H9 (cell line): ENCODE measurements around the gene TPGS1. TPM values are rescaled to one million over a fixed set of nuclear protein-coding genes. Genes with fewer than 3 reads are reported as not detected.

ENCODE experiments used
- DNase-seq: peaks from one replicate; pipeline ENCODE4 v3.0.0-alpha.2; 2017
- H2AFZ ChIP-seq: one replicate; pipeline ENCODE4 v1.6.1; 2013; ENCODE audit warnings: mild to moderate bottlenecking, low read length, control low read depth, moderate library complexity
- H2AK5ac ChIP-seq: 2 replicates; pipeline ENCODE4 v1.6.1; 2013; ENCODE audit warnings: low read length, control low read depth, mixed read lengths; ENCODE audit not compliant: insufficient read length
- H2BK120ac ChIP-seq: one replicate; pipeline ENCODE4 v1.6.1; 2013; ENCODE audit warnings: low read depth, mild to moderate bottlenecking, low read length, control low read depth, inconsistent platforms; ENCODE audit not compliant: poor library complexity, severe bottlenecking
- H2BK12ac ChIP-seq: 2 replicates; pipeline ENCODE4 v1.6.1; 2013; ENCODE audit warnings: low read length, control low read depth, mixed read lengths, low read depth; ENCODE audit not compliant: insufficient read length
- H2BK15ac ChIP-seq: 2 replicates; pipeline ENCODE4 v1.6.1; 2013; ENCODE audit warnings: low read depth, low read length, control low read depth
- H2BK20ac ChIP-seq: one replicate; pipeline ENCODE4 v1.6.1; 2013; ENCODE audit warnings: low read depth, mild to moderate bottlenecking, low read length, control low read depth, inconsistent platforms; ENCODE audit not compliant: poor library complexity, severe bottlenecking
- H2BK5ac ChIP-seq: 2 replicates; pipeline ENCODE4 v1.6.1; 2013; ENCODE audit warnings: low read length, control low read depth, mixed read lengths; ENCODE audit not compliant: insufficient read length
- H3K14ac ChIP-seq: 2 replicates; pipeline ENCODE4 v1.6.1; 2013; ENCODE audit warnings: low read length, control low read depth; ENCODE audit not compliant: insufficient read depth
- H3K18ac ChIP-seq: 2 replicates; pipeline ENCODE4 v1.6.1; 2013; ENCODE audit warnings: low read depth, mild to moderate bottlenecking, mixed read lengths, low read length, control low read depth; ENCODE audit not compliant: insufficient read length
- H3K23ac ChIP-seq: 2 replicates; pipeline ENCODE4 v1.6.1; 2013; ENCODE audit warnings: low read length, control low read depth, mixed read lengths, low read depth; ENCODE audit not compliant: insufficient read length
- H3K23me2 ChIP-seq: 2 replicates; pipeline ENCODE4 v1.6.1; 2013; ENCODE audit warnings: low read depth, mild to moderate bottlenecking, mixed read lengths, low read length, control low read depth; ENCODE audit not compliant: insufficient read length, poor library complexity, severe bottlenecking
- H3K27ac ChIP-seq: 2 replicates; pipeline ENCODE4 v1.5.1; 2013; ENCODE audit warnings: low read length, control low read depth, mixed read lengths, low read depth; ENCODE audit not compliant: insufficient read length
- H3K27me3 ChIP-seq: 2 replicates; pipeline ENCODE4 v1.6.1; 2013; ENCODE audit warnings: low read length, control low read depth, inconsistent platforms; ENCODE audit not compliant: insufficient read depth
- H3K4ac ChIP-seq: 2 replicates; pipeline ENCODE4 v1.6.1; 2013; ENCODE audit warnings: low read depth, mild to moderate bottlenecking, control low read depth, inconsistent platforms, low read length, moderate library complexity
- H3K4me1 ChIP-seq: 2 replicates; pipeline ENCODE4 v1.6.1; 2013; ENCODE audit warnings: low read length, control low read depth, inconsistent platforms; ENCODE audit not compliant: insufficient read depth
- H3K4me2 ChIP-seq: 2 replicates; pipeline ENCODE4 v1.6.1; 2013; ENCODE audit warnings: low read length, control low read depth, mixed read lengths; ENCODE audit not compliant: insufficient read length, insufficient read depth
- H3K56ac ChIP-seq: 2 replicates; pipeline ENCODE4 v1.6.1; 2013; ENCODE audit warnings: low read depth, mild to moderate bottlenecking, mixed read lengths, low read length, control low read depth; ENCODE audit not compliant: insufficient read length
- H3K79me1 ChIP-seq: 2 replicates; pipeline ENCODE4 v1.6.1; 2013; ENCODE audit warnings: low read depth, mild to moderate bottlenecking, moderate library complexity, low read length, control low read depth, inconsistent platforms; ENCODE audit not compliant: insufficient read depth, poor library complexity, severe bottlenecking
- H3K79me2 ChIP-seq: 2 replicates; pipeline ENCODE4 v1.6.1; 2013; ENCODE audit warnings: low read length, control low read depth, inconsistent platforms; ENCODE audit not compliant: insufficient read depth
- H3K9ac ChIP-seq: 2 replicates; pipeline ENCODE4 v1.6.1; 2013; ENCODE audit warnings: low read length, control low read depth, mixed read lengths; ENCODE audit not compliant: insufficient read length; ENCODE audit errors: extremely low read depth
- H3K9me3 ChIP-seq: one replicate; pipeline ENCODE4 v1.6.1; 2013; ENCODE audit warnings: low read depth, low read length, inconsistent platforms; ENCODE audit not compliant: control insufficient read depth
- H3T11ph ChIP-seq: one replicate; pipeline ENCODE4 v1.6.1; 2013; ENCODE audit warnings: mild to moderate bottlenecking, low read length, control low read depth, inconsistent platforms
- H4K20me1 ChIP-seq: one replicate; pipeline ENCODE4 v1.6.1; 2013; ENCODE audit not compliant: control insufficient read depth, insufficient read length, insufficient read depth
- H4K5ac ChIP-seq: 2 replicates; pipeline ENCODE4 v1.6.1; 2013; ENCODE audit warnings: low read depth, mild to moderate bottlenecking, mixed read lengths, low read length, control low read depth; ENCODE audit not compliant: insufficient read length
- H4K8ac ChIP-seq: replicated peaks from 2 replicates; pipeline ENCODE4 v1.6.1; 2013; ENCODE audit warnings: low read length, control low read depth, mixed read lengths, low read depth; ENCODE audit not compliant: insufficient read length
- H4K91ac ChIP-seq: 2 replicates; pipeline ENCODE4 v1.6.1; 2013; ENCODE audit warnings: low read depth, mild to moderate bottlenecking, moderate library complexity, mixed read lengths, low read length, control low read depth; ENCODE audit not compliant: insufficient read length
- H3K27ac Mint-ChIP-seq, 3 experiments: 2 replicates in 2 of 3; 3 replicates in 1 of 3; pipeline ENCODE4 v1.8.0; 2020 to 2021; ENCODE audit warnings: mixed read lengths in 3 of 3, mild to moderate bottlenecking in 1 of 3, moderate library complexity in 1 of 3
- H3K27me3 Mint-ChIP-seq: 2 replicates; pipeline ENCODE4 v1.8.0; 2021; ENCODE audit warnings: low read depth, mild to moderate bottlenecking, moderate library complexity, mixed read lengths
- H3K36me3 Mint-ChIP-seq, 3 experiments: 2 replicates in 2 of 3; 3 replicates in 1 of 3; pipeline ENCODE4 v1.8.0; 2020 to 2021; ENCODE audit warnings: low read depth in 3 of 3, mixed read lengths in 3 of 3; ENCODE audit not compliant: insufficient read depth in 1 of 3
- H3K4me1 Mint-ChIP-seq, 2 experiments: 2 replicates each; pipeline ENCODE4 v1.8.0; 2020; ENCODE audit warnings: mixed read lengths in 2 of 2
- H3K4me3 Mint-ChIP-seq, 2 experiments: 2 replicates in 1 of 2; 3 replicates in 1 of 2; pipeline ENCODE4 v1.8.0; 2020 to 2021; ENCODE audit warnings: mild to moderate bottlenecking in 2 of 2, mixed read lengths in 2 of 2, moderate library complexity in 1 of 2
- H3K9me3 Mint-ChIP-seq, 2 experiments: 2 replicates in 1 of 2; 3 replicates in 1 of 2; pipeline ENCODE4 v1.8.0; 2020; ENCODE audit warnings: mild to moderate bottlenecking in 2 of 2, mixed read lengths in 2 of 2, moderate library complexity in 1 of 2
- WGBS: extraction: QIAGEN DNeasy Blood & Tissue Kit; methylation state at CpG from one replicate; pipeline ENCODE4 v1.1.7; 2013; ENCODE audit warnings: missing lambda C conversion rate, low lambda C conversion rate, mixed read lengths; ENCODE audit not compliant: insufficient read length; ENCODE audit errors: extremely low coverage; 5-methylcytosine and 5-hydroxymethylcytosine counted together
- total RNA-seq: library from RNA; stranded (reverse); gene quantifications from 2 replicates; pipeline ENCODE4 v1.2.1, GENCODE V29; 2021
- TF ChIP-seq, protein P1 (sequence below): fragments of 200-600 bp; sonication (generic); conservative IDR thresholded peaks from 3 replicates; pipeline ENCODE4 v1.8.0; 2021; ENCODE audit warnings: antibody characterized with exemption, mild to moderate bottlenecking

TPGS1 gene
- total RNA-seq, 1 experiment from 2014 or later, result 7.4 TPM

DNA sequence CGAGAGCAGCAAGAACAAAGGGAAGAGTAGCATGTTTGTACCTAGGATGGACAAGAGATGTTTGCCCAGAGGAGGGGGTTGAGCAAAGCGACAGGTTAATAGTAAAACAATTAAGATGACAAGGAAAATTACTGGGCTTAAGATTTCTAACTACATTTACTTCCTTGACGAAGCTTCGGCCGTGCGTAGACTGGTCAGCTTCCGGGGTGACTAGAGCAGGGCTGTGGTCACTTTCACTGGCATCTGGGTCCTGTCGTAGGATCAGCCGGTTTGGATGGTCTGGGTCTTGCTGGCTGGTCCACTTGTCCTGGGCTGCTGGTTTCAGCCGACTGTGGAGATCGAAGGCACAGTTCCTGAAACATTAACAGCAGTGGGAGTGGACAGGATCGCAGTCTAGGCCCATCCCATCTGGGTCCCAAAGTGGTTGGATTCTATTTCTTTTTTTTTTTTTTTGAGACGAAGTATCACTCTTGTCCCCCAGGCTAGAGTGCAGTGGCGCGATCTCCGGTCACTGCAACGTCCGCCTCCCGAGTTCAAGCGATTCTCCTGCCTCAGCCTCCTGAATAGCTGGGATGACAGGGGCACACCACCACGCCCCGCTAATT, 60.1 kb downstream of the TPGS1 start:
- H2BK5ac ChIP-seq, result no peak overlapping the region
- no peak overlapping the region for H2BK12ac ChIP-seq
- peaks cover 12 to 17% of the 10 kb centered on the region in 2 experiments for H3K4me1 Mint-ChIP-seq
- H3K36me3 Mint-ChIP-seq, result peaks cover 7 to 15% (median 10%) of the 10 kb centered on the region in 3 experiments
- TF ChIP-seq, protein P1, sequence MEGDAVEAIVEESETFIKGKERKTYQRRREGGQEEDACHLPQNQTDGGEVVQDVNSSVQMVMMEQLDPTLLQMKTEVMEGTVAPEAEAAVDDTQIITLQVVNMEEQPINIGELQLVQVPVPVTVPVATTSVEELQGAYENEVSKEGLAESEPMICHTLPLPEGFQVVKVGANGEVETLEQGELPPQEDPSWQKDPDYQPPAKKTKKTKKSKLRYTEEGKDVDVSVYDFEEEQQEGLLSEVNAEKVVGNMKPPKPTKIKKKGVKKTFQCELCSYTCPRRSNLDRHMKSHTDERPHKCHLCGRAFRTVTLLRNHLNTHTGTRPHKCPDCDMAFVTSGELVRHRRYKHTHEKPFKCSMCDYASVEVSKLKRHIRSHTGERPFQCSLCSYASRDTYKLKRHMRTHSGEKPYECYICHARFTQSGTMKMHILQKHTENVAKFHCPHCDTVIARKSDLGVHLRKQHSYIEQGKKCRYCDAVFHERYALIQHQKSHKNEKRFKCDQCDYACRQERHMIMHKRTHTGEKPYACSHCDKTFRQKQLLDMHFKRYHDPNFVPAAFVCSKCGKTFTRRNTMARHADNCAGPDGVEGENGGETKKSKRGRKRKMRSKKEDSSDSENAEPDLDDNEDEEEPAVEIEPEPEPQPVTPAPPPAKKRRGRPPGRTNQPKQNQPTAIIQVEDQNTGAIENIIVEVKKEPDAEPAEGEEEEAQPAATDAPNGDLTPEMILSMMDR, result no peak
- no peak overlapping the region for H2AFZ ChIP-seq
- no peaks in the 10 kb centered on the region for H4K20me1 ChIP-seq
- no peak overlapping the region for H4K91ac ChIP-seq
- no peak overlapping the region for H3K27ac ChIP-seq
- no peaks in the 10 kb centered on the region for H3K79me2 ChIP-seq
- no peak overlapping the region for H3K23ac ChIP-seq
- no peak overlapping the region for H4K8ac ChIP-seq
- no peak overlapping the region for H4K5ac ChIP-seq
- H3K4me3 Mint-ChIP-seq, result no peak overlapping the region
- H3K4ac ChIP-seq, result no peak overlapping the region
- no peak overlapping the region for H2AK5ac ChIP-seq
- H3K27me3 Mint-ChIP-seq, result peaks cover 27% of the 10 kb centered on the region
- no peak overlapping the region for H3K4me2 ChIP-seq
- peaks cover 21% of the 10 kb centered on the region in 2 experiments for H3K9me3 Mint-ChIP-seq
- no CpG with 5 or more reads among the region's 22 CpGs for WGBS
- no peak overlapping the region; a peak in 1 of 7 replicates for H3K27ac Mint-ChIP-seq
- no peak overlapping the region for H3K14ac ChIP-seq
- H3T11ph ChIP-seq, result no peak overlapping the region
- H3K23me2 ChIP-seq, result peaks cover 7% of the 10 kb centered on the region
- no peak overlapping the region for H2BK20ac ChIP-seq
- no peaks in the 10 kb centered on the region; the same call in 1 of the 2 replicates for H3K4me1 ChIP-seq
- H2BK120ac ChIP-seq, result no peak overlapping the region
- DNase-seq, result no peak
- no peak overlapping the region for H3K9ac ChIP-seq
- no peak overlapping the region for H3K18ac ChIP-seq
- no peaks in the 10 kb centered on the region for H3K79me1 ChIP-seq
- H3K56ac ChIP-seq, result no peak overlapping the region
- H3K27me3 ChIP-seq, result no peaks in the 10 kb centered on the region
- no peaks in the 10 kb centered on the region for H3K9me3 ChIP-seq
- H2BK15ac ChIP-seq, result no peak overlapping the region

Other genes starting within 250 kb of the TPGS1 start
- gene PLPP2, start 216.1 kb upstream of the TPGS1 start, total RNA-seq, result 143 and 152 TPM in 2 replicates
- gene MIER2, start 162.7 kb upstream of the TPGS1 start, total RNA-seq, result 60.5 TPM in 2 replicates
- 14.6 and 15.4 TPM in 2 replicates for gene C2CD4C, start 98.3 kb upstream of the TPGS1 start, total RNA-seq
- gene SHC2, start 46.5 kb upstream of the TPGS1 start, total RNA-seq, result 16.6 and 18.0 TPM in 2 replicates
- gene MADCAM1, start 11.0 kb upstream of the TPGS1 start, total RNA-seq, result 0.72 and 1.2 TPM in 2 replicates
- gene CDC34, start 24.3 kb downstream of the TPGS1 start, total RNA-seq, result 109 and 112 TPM in 2 replicates
- gene GZMM, start 36.6 kb downstream of the TPGS1 start, total RNA-seq, result 0.64 and 0.66 TPM in 2 replicates
- 715 and 719 TPM in 2 replicates for gene BSG, start 65.1 kb downstream of the TPGS1 start, total RNA-seq
- gene HCN2, start 82.4 kb downstream of the TPGS1 start, total RNA-seq, result 3.7 and 4.1 TPM in 2 replicates
- 101 and 104 TPM in 2 replicates for gene POLRMT, start 126.0 kb downstream of the TPGS1 start, total RNA-seq
- 0.72 and 0.99 TPM in 2 replicates for gene FGF22, start 132.4 kb downstream of the TPGS1 start, total RNA-seq
- gene RNF126, start 155.7 kb downstream of the TPGS1 start, total RNA-seq, result 78.0 and 81.9 TPM in 2 replicates
- gene FSTL3, start 168.9 kb downstream of the TPGS1 start, total RNA-seq, result 6.8 and 9.1 TPM in 2 replicates
- gene PRSS57, start 188.0 kb downstream of the TPGS1 start, total RNA-seq, result 0.22 TPM in 1 of 2 replicates, not detected in the other
- 18.5 and 23.6 TPM in 2 replicates for gene PALM, start 201.4 kb downstream of the TPGS1 start, total RNA-seq
- gene MISP, start 243.6 kb downstream of the TPGS1 start, total RNA-seq, result 0.44 and 0.83 TPM in 2 replicates